ENCODE data around the gene PTPRK. TPM values are rescaled to one million over a fixed set of nuclear protein-coding genes. Genes with fewer than 3 reads are reported as not detected.

PTPRK gene
- total RNA-seq, 2 experiments from 2014 or later: not detected

GRCh38 chr6:128361378-128361777 is 159.0 kb downstream of the PTPRK start:
- no peak for DNase-seq (ENCODE audit: low spot score)
- intact Hi-C loops (cut with micrococcal nuclease; ENCODE audit: unreplicated experiment): no loop called here
- no peaks in the 10 kb centered on the region for H3K79me2 ChIP-seq (ENCODE audit: insufficient read depth, low read depth, low read length)
- H3K9me3 ChIP-seq (ENCODE audit: low read length): no peaks in the 10 kb centered on the region
- H3K4me3 ChIP-seq (ENCODE audit: low read depth, low read length, poor library complexity, severe bottlenecking): no peak overlapping the region
- no peak overlapping the region for H3K4me2 ChIP-seq (ENCODE audit: low read length)
- H3K9me2 ChIP-seq (ENCODE audit: insufficient read depth, low read length): no peaks in the 10 kb centered on the region
- H2AFZ ChIP-seq (ENCODE audit: low read length): no peak overlapping the region
- no TSS peak for BruUV-seq (replicated peaks)
- ChIA-PET CTCF (ENCODE audit: unreplicated experiment) (no interaction called here), POLR2A (interaction anchor here (0.6 to 0.8 kb wide), 2 partner anchors 18 to 25 kb away, joined by 3 read pairs; no protein-coding TSS in a partner anchor)
- no peak overlapping the region for H3K27ac ChIP-seq (ENCODE audit: low read depth, low read length, poor library complexity, severe bottlenecking)
- H3K36me3 ChIP-seq (ENCODE audit: insufficient read depth, low read length): no peaks in the 10 kb centered on the region
- H3K4me1 ChIP-seq (ENCODE audit: insufficient read depth, low read length, poor library complexity, severe bottlenecking): no peaks in the 10 kb centered on the region
- no peak for TF ChIP-seq EZH2phosphoT487 (IDR thresholded peaks at IDR 0.05; ENCODE audit: borderline replicate concordance, low read depth, low read length)
- TF ChIP-seq, protein P1, sequence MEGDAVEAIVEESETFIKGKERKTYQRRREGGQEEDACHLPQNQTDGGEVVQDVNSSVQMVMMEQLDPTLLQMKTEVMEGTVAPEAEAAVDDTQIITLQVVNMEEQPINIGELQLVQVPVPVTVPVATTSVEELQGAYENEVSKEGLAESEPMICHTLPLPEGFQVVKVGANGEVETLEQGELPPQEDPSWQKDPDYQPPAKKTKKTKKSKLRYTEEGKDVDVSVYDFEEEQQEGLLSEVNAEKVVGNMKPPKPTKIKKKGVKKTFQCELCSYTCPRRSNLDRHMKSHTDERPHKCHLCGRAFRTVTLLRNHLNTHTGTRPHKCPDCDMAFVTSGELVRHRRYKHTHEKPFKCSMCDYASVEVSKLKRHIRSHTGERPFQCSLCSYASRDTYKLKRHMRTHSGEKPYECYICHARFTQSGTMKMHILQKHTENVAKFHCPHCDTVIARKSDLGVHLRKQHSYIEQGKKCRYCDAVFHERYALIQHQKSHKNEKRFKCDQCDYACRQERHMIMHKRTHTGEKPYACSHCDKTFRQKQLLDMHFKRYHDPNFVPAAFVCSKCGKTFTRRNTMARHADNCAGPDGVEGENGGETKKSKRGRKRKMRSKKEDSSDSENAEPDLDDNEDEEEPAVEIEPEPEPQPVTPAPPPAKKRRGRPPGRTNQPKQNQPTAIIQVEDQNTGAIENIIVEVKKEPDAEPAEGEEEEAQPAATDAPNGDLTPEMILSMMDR (conservative IDR thresholded peaks at IDR 0.05; ENCODE audit: low read length): no peak
- no peaks in the 10 kb centered on the region for H4K20me1 ChIP-seq (ENCODE audit: insufficient read depth, low read length)

GRCh38 chr6:128358244-128358776 is 162.1 kb downstream of the PTPRK start:
- no peak overlapping the region for H3K4me2 ChIP-seq (ENCODE audit: low read length)
- H3K4me1 ChIP-seq (ENCODE audit: insufficient read depth, low read length, poor library complexity, severe bottlenecking): no peaks in the 10 kb centered on the region
- no peak for TF ChIP-seq EZH2phosphoT487 (IDR thresholded peaks at IDR 0.05; ENCODE audit: borderline replicate concordance, low read depth, low read length)
- TF ChIP-seq, protein P1 (conservative IDR thresholded peaks at IDR 0.05; ENCODE audit: low read length): no peak
- no peaks in the 10 kb centered on the region for H3K9me2 ChIP-seq (ENCODE audit: insufficient read depth, low read length)
- H3K27ac ChIP-seq (ENCODE audit: low read depth, low read length, poor library complexity, severe bottlenecking): no peak overlapping the region
- BruUV-seq (replicated peaks): no TSS peak
- CTCF ChIA-PET (ENCODE audit: unreplicated experiment): no interaction called here
- no peaks in the 10 kb centered on the region for H3K79me2 ChIP-seq (ENCODE audit: insufficient read depth, low read depth, low read length)
- no peak for DNase-seq (ENCODE audit: low spot score)
- POLR2A ChIA-PET: no interaction called here
- H3K36me3 ChIP-seq (ENCODE audit: insufficient read depth, low read length): no peaks in the 10 kb centered on the region
- intact Hi-C loops (cut with micrococcal nuclease; ENCODE audit: unreplicated experiment): no loop called here
- no peaks in the 10 kb centered on the region for H3K9me3 ChIP-seq (ENCODE audit: low read length)
- H3K4me3 ChIP-seq (ENCODE audit: low read depth, low read length, poor library complexity, severe bottlenecking): no peak overlapping the region
- no peak overlapping the region for H2AFZ ChIP-seq (ENCODE audit: low read length)
- H4K20me1 ChIP-seq (ENCODE audit: insufficient read depth, low read length): no peaks in the 10 kb centered on the region

- no TSS peak for BruUV-seq (replicated peaks)
- Histone ChIP-seq H3K4me2 (ENCODE audit: low read length) (no peak overlapping the region), H3K4me3 (ENCODE audit: low read depth, low read length, poor library complexity, severe bottlenecking) (no peak overlapping the region), H4K20me1 (ENCODE audit: insufficient read depth, low read length) (no peaks in the 10 kb centered on the region), H3K4me1 (ENCODE audit: insufficient read depth, low read length, poor library complexity, severe bottlenecking) (no peaks in the 10 kb centered on the region), H2AFZ (ENCODE audit: low read length) (no peak overlapping the region), H3K36me3 (ENCODE audit: insufficient read depth, low read length) (no peaks in the 10 kb centered on the region), H3K27ac (ENCODE audit: low read depth, low read length, poor library complexity, severe bottlenecking) (no peak overlapping the region), H3K9me3 (ENCODE audit: low read length) (no peaks in the 10 kb centered on the region), H3K9me2 (ENCODE audit: insufficient read depth, low read length) (no peaks in the 10 kb centered on the region), H3K79me2 (ENCODE audit: insufficient read depth, low read depth, low read length) (no peaks in the 10 kb centered on the region)
- ChIA-PET CTCF (ENCODE audit: unreplicated experiment) (no interaction called here), POLR2A (no interaction called here)
- DNase-seq (ENCODE audit: low spot score): no peak
- TF ChIP-seq, protein P1 (conservative IDR thresholded peaks at IDR 0.05; ENCODE audit: low read length): no peak
- no peak for TF ChIP-seq EZH2phosphoT487 (IDR thresholded peaks at IDR 0.05; ENCODE audit: borderline replicate concordance, low read depth, low read length)
- intact Hi-C loops (cut with micrococcal nuclease; ENCODE audit: unreplicated experiment): no loop called here
Measured at GRCh38 chr6:128357392-128358130, 162.8 kb downstream of the PTPRK start.
